ENCODE data around the gene ALG3. TPM values are rescaled to one million over a fixed set of nuclear protein-coding genes. Genes with fewer than 3 reads are reported as not detected.
A peak's percentile ranks its signal among the peaks of the same experiment; 100 is the strongest.

The ALG3 gene
- total and polyA plus RNA-seq, 10 donors: 18.7 to 59.0 (median 25.7) TPM

- 89 to 96% (median 94%) methylated on average over 20 to 21 of the region's 21 CpGs for WGBS, 5 donors
- H3K4me3 ChIP-seq: no peak overlapping the region
These were observed 43.1 kb upstream of the ALG3 start for GRCh38 chr3:184291738-184292445.

DNA sequence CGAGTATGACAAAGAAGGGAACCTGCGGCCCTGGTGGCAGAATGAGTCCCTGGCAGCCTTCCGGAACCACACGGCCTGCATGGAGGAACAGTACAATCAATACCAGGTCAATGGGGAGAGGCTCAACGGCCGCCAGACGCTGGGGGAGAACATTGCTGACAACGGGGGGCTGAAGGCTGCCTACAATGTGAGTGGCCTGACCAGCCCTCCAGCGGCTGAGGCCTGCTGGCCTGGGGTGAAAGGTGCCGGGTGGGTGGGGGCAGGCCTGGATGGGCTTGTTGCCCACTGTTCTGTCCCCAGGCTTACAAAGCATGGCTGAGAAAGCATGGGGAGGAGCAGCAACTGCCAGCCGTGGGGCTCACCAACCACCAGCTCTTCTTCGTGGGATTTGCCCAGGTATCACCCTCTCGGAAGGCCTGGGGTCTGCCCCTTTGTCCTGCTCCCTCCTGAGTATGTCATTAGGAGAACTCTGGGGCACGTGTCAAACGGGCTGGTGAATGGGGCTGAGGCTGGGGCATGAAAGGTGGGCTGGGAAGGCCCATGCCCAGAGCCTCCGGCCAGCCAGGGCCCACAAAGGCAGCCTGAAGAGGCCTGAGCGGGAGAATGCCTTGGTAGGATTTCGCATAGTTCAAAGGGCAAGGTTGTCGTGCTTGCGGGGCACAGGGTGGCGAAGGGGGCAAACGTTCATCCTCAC lies 42.4 kb upstream of the ALG3 start:
- 88 to 93% (median 88%) methylated on average over 21 to 22 of the region's 22 CpGs for WGBS, 5 donors
- no peak overlapping the region for H3K27ac ChIP-seq
- H3K36me3 ChIP-seq: no peaks in the 10 kb centered on the region
- peaks cover 0 to 44% (median 3%) of the 10 kb centered on the region in 7 donors for H3K27me3 ChIP-seq (replicated peaks in 1 of 7)
- no peaks in the 10 kb centered on the region for H3K4me1 ChIP-seq
- no peak for DNase-seq
- no peak overlapping the region for H3K4me3 ChIP-seq
- no peaks in the 10 kb centered on the region for H3K9me3 ChIP-seq
- TF ChIP-seq CTCF (IDR thresholded peaks at IDR 0.05 in 8 of 11, conservative IDR thresholded peaks at IDR 0.05 in 3 of 11) (no peak), POLR2AphosphoS5 (IDR thresholded peaks at IDR 0.05) (no peak), POLR2A (IDR thresholded peaks at IDR 0.05) (no peak)
- intact Hi-C loops (cut with DNase I; ENCODE audit: low total_unique reads): no loop called here

More at GRCh38 chr3:184291738-184292445, 43.1 kb upstream of the ALG3 start:
- no peaks in the 10 kb centered on the region for H3K4me1 ChIP-seq
- intact Hi-C loops (cut with DNase I; ENCODE audit: low total_unique reads): no loop called here
- H3K9me3 ChIP-seq: no peaks in the 10 kb centered on the region
- TF ChIP-seq CTCF (IDR thresholded peaks at IDR 0.05 in 8 of 11, conservative IDR thresholded peaks at IDR 0.05 in 3 of 11) (no peak), POLR2A (IDR thresholded peaks at IDR 0.05) (no peak), POLR2AphosphoS5 (IDR thresholded peaks at IDR 0.05) (no peak)
- H3K27ac ChIP-seq: no peak overlapping the region
- peaks cover 0 to 37% (median 3%) of the 10 kb centered on the region in 7 donors for H3K27me3 ChIP-seq (replicated peaks in 1 of 7)
- no peak for DNase-seq
- no peaks in the 10 kb centered on the region for H3K36me3 ChIP-seq

- intact Hi-C loops (cut with DNase I; ENCODE audit: low total_unique reads): no loop called here
- Histone ChIP-seq H3K4me3 (no peak overlapping the region), H3K36me3 (no peaks in the 10 kb centered on the region), H3K27ac (no peak overlapping the region), H3K27me3 (replicated peaks in 1 of 7) (peaks cover 0 to 47% (median 3%) of the 10 kb centered on the region in 7 donors), H3K9me3 (no peaks in the 10 kb centered on the region), H3K4me1 (no peaks in the 10 kb centered on the region)
- DNase-seq: no peak
- WGBS, 5 donors: 77 to 91% (median 86%) methylated on average over 7 to 10 of the region's 10 CpGs
- no peak for TF ChIP-seq POLR2AphosphoS5 (IDR thresholded peaks at IDR 0.05)
- TF ChIP-seq CTCF (IDR thresholded peaks at IDR 0.05 in 8 of 11, conservative IDR thresholded peaks at IDR 0.05 in 3 of 11): no peak
- no peak for TF ChIP-seq POLR2A (IDR thresholded peaks at IDR 0.05)
These were observed 41.6 kb upstream of the ALG3 start for GRCh38 chr3:184290331-184290730.

GRCh38 chr3:184289426-184289938 lies 40.7 kb upstream of the ALG3 start:
- no peaks in the 10 kb centered on the region for H3K4me1 ChIP-seq
- peaks cover 0 to 52% (median 3%) of the 10 kb centered on the region in 7 donors for H3K27me3 ChIP-seq (replicated peaks in 1 of 7)
- no peaks in the 10 kb centered on the region for H3K9me3 ChIP-seq
- no peak for TF ChIP-seq POLR2AphosphoS5 (IDR thresholded peaks at IDR 0.05)
- TF ChIP-seq CTCF (IDR thresholded peaks at IDR 0.05 in 8 of 11, conservative IDR thresholded peaks at IDR 0.05 in 3 of 11): peak in 9 of 11 experiments; percentile 22 to 70 (median 42)
- no peak overlapping the region for H3K4me3 ChIP-seq
- no peak for DNase-seq
- H3K36me3 ChIP-seq: no peaks in the 10 kb centered on the region
- no peak overlapping the region for H3K27ac ChIP-seq
- 12 to 16% (median 14%) methylated on average over 10 of the region's 10 CpGs for WGBS, 5 donors
- intact Hi-C loops (cut with DNase I; ENCODE audit: low total_unique reads): no loop called here

Data from spleen (tissue), 11 donors.